Lower leg skin (tissue), 4 donors: ENCODE measurements around the gene CCBE1. TPM values are rescaled to one million over a fixed set of nuclear protein-coding genes. Genes with fewer than 3 reads are reported as not detected.

Experiments used
- DNase-seq, 2 donors: peaks; one replicate each; pipeline ENCODE4 v3.0.0-alpha.2; 2019; ENCODE audit warnings: low spot score in 2 of 2
- H3K4me3 ChIP-seq: fragments of 200-600 bp; sonication (generic); 2 replicates; pipeline ENCODE4 v1.5.1; 2017; ENCODE audit warnings: mild to moderate bottlenecking, low read depth; ENCODE audit not compliant: poor library complexity, severe bottlenecking
- CTCF ChIP-seq, 3 donors: fragments of 450-650 bp; IDR thresholded peaks; one replicate each; pipeline ENCODE4 v1.5.1; 2016; ENCODE audit warnings: antibody characterized with exemption in 3 of 3, mild to moderate bottlenecking in 3 of 3, moderate library complexity in 2 of 3
- POLR2A ChIP-seq, 2 donors: fragments of 450-650 bp; IDR thresholded peaks; one replicate each; pipeline ENCODE4 v1.6.1; 2016 to 2017; ENCODE audit warnings: antibody characterized with exemption in 2 of 2, mild to moderate bottlenecking in 1 of 2, moderate library complexity in 1 of 2
- WGBS, 2 donors: methylation state at CpG; one replicate each; pipeline ENCODE4 v1.1.5; 2018; 5-methylcytosine and 5-hydroxymethylcytosine counted together
- intact Hi-C: fragments of 100-400 bp; cut with DNase I; formaldehyde crosslinking; loops from one replicate; pipeline ENCODE4 v1.15.0; 2023; ENCODE audit warnings: low total_unique reads
- total RNA-seq, 4 donors: library from RNA; depleted of rRNA; stranded (reverse); fragments of >200 nt; gene quantifications; one replicate each; pipeline ENCODE4 v1.1.0, GENCODE V29; 2016

Gene CCBE1
- total RNA-seq, 4 donors from 2014 or later, result 3.0 to 15.5 (median 3.2) TPM

GRCh38 chr18:59448546-59448945, 248.7 kb downstream of the CCBE1 start:
- H3K4me3 ChIP-seq, result no peak overlapping the region
- WGBS, 2 donors, result 78 to 80% methylated on average over 4 of the region's 4 CpGs
- DNase-seq, result no peak
- intact Hi-C loops, result no loop called here
- TF ChIP-seq CTCF (IDR thresholded peaks at IDR 0.05) (no peak), POLR2A (IDR thresholded peaks at IDR 0.05) (no peak)

- no peak for TF ChIP-seq POLR2A (IDR thresholded peaks at IDR 0.05)
- TF ChIP-seq CTCF (IDR thresholded peaks at IDR 0.05), result no peak
- H3K4me3 ChIP-seq, result no peak overlapping the region
Observed at GRCh38 chr18:59446012-59446411, 251.2 kb downstream of the CCBE1 start.

GRCh38 chr18:59437851-59438569, 259.2 kb downstream of the CCBE1 start:
- intact Hi-C loops, result no loop called here
- TF ChIP-seq POLR2A (IDR thresholded peaks at IDR 0.05), result no peak
- no peak for TF ChIP-seq CTCF (IDR thresholded peaks at IDR 0.05)
- DNase-seq, result no peak
- H3K4me3 ChIP-seq, result no peak overlapping the region
- 80 to 81% methylated on average over 4 of the region's 4 CpGs for WGBS, 2 donors

More at GRCh38 chr18:59446012-59446411, 251.2 kb downstream of the CCBE1 start:
- 18 to 26% methylated on average over 1 of the region's 1 CpG for WGBS, 2 donors
- intact Hi-C loops, result no loop called here
- DNase-seq, result no peak

GRCh38 chr18:59432803-59433597, 264.2 kb downstream of the CCBE1 start:
- DNase-seq, result no peak
- WGBS, 2 donors, result 45 to 46% methylated on average over 5 of the region's 5 CpGs
- intact Hi-C loops, result no loop called here
- no peak overlapping the region for H3K4me3 ChIP-seq
- TF ChIP-seq CTCF (IDR thresholded peaks at IDR 0.05) (no peak), POLR2A (IDR thresholded peaks at IDR 0.05) (no peak)

GRCh38 chr18:59431131-59431530, 266.1 kb downstream of the CCBE1 start:
- no peak overlapping the region for H3K4me3 ChIP-seq
- intact Hi-C loops, result no loop called here
- no peak for DNase-seq
- WGBS, 2 donors, result 41 to 55% methylated on average over 1 of the region's 1 CpG
- TF ChIP-seq POLR2A (IDR thresholded peaks at IDR 0.05), result no peak

GRCh38 chr18:59429608-59430007, 267.6 kb downstream of the CCBE1 start:
- no peak for DNase-seq
- TF ChIP-seq POLR2A (IDR thresholded peaks at IDR 0.05) (no peak), CTCF (IDR thresholded peaks at IDR 0.05) (no peak)
- intact Hi-C loops, result no loop called here
- WGBS, 2 donors, result 61 to 72% methylated on average over 7 of the region's 7 CpGs
- H3K4me3 ChIP-seq, result no peak overlapping the region
